Measurements from ENCODE around the gene LMBR1. TPM values are rescaled to one million over a fixed set of nuclear protein-coding genes. Genes with fewer than 3 reads are reported as not detected.
A peak's percentile ranks its signal among the peaks of the same experiment; 100 is the strongest.

The LMBR1 gene
- total and polyA plus RNA-seq, 2 of the 13 experiments (the other 11 are each of a cell fraction or from before 2014, with no cell fraction given), result 20.9 to 39.6 TPM

DNA sequence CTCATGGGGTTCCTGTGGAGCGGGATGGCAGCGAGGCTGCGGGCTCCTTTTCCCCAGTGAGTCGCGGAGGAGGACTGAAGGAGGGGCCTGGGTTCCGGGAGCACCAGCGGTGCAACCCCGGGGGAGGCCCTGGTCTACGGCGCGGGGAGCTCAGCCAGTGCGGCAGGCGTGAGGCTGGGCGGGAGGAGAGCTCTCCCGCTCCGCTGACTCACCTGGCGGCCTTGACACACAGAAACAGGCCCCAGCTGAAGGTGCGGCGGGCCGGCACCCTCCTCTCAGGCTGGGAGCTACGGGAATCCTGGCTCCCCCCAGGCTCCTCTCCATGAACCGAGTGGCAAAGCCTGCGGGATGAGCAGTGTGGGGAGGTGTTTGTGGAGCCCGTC is 49.7 kb upstream of the LMBR1 start:
- BruUV-seq (replicated peaks), result no TSS peak
- TF ChIP-seq KLF9 (CRISPR knock-in tag; IDR thresholded peaks at IDR 0.05; ENCODE audit: low read depth) (no peak), ZNF850 (CRISPR knock-in tag; conservative IDR thresholded peaks at IDR 0.05) (no peak), GABPB1 (CRISPR knock-in tag; IDR thresholded peaks at IDR 0.05) (peak; percentile 22; the same call in 1 of the 2 replicates), ZNF615 (CRISPR knock-in tag; IDR thresholded peaks at IDR 0.05; ENCODE audit: borderline replicate concordance) (no peak), KDM2A (CRISPR knock-in tag; IDR thresholded peaks at IDR 0.05; ENCODE audit: borderline replicate concordance, low read depth) (0 out of 2 replicates have a peak, but pooled peaks have one; percentile 9), ZNF441 (CRISPR knock-in tag; IDR thresholded peaks at IDR 0.05; ENCODE audit: borderline replicate concordance) (peak; percentile 98), SAP130 (CRISPR knock-in tag; IDR thresholded peaks at IDR 0.05; ENCODE audit: low read depth) (0 out of 2 replicates have a peak, but pooled peaks have one; percentile 11), ZEB1 (IDR thresholded peaks at IDR 0.05; ENCODE audit: insufficient replicate concordance, low read depth) (peak; percentile 13), NR2C2 (CRISPR knock-in tag; IDR thresholded peaks at IDR 0.05; ENCODE audit: borderline replicate concordance) (0 out of 2 replicates have a peak, but pooled peaks have one; percentile 11), MXD4 (CRISPR knock-in tag; IDR thresholded peaks at IDR 0.05) (peak; percentile 8; the same call in 1 of the 2 replicates), ZNF160 (CRISPR knock-in tag; IDR thresholded peaks at IDR 0.05) (no peak)
- TF ChIP-seq, protein P1, sequence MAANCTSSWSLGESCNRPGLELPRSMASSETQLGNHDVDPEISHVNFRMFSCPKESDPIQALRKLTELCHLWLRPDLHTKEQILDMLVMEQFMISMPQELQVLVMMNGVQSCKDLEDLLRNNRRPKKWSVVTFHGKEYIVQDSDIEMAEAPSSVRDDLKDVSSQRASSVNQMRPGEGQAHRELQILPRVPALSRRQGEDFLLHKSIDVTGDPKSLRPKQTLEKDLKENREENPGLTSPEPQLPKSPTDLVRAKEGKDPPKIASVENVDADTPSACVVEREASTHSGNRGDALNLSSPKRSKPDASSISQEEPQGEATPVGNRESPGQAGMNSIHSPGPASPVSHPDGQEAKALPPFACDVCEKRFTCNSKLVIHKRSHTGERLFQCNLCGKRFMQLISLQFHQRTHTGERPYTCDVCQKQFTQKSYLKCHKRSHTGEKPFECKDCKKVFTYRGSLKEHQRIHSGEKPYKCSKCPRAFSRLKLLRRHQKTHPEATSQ (CRISPR knock-in tag; IDR thresholded peaks at IDR 0.05; ENCODE audit: borderline replicate concordance), result 0 out of 2 replicates have a peak, but pooled peaks have one; percentile 17
- TF ChIP-seq, protein P2, sequence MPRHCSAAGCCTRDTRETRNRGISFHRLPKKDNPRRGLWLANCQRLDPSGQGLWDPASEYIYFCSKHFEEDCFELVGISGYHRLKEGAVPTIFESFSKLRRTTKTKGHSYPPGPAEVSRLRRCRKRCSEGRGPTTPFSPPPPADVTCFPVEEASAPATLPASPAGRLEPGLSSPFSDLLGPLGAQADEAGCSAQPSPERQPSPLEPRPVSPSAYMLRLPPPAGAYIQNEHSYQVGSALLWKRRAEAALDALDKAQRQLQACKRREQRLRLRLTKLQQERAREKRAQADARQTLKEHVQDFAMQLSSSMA (CRISPR knock-in tag; IDR thresholded peaks at IDR 0.05), result no peak
- TF ChIP-seq, protein P3, sequence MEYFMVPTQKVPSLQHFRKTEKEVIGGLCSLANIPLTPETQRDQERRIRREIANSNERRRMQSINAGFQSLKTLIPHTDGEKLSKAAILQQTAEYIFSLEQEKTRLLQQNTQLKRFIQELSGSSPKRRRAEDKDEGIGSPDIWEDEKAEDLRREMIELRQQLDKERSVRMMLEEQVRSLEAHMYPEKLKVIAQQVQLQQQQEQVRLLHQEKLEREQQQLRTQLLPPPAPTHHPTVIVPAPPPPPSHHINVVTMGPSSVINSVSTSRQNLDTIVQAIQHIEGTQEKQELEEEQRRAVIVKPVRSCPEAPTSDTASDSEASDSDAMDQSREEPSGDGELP (IDR thresholded peaks at IDR 0.05; ENCODE audit: borderline replicate concordance, low read depth), result peak; percentile 25; the same call in 1 of the 2 replicates
- TF ChIP-seq, protein P4, sequence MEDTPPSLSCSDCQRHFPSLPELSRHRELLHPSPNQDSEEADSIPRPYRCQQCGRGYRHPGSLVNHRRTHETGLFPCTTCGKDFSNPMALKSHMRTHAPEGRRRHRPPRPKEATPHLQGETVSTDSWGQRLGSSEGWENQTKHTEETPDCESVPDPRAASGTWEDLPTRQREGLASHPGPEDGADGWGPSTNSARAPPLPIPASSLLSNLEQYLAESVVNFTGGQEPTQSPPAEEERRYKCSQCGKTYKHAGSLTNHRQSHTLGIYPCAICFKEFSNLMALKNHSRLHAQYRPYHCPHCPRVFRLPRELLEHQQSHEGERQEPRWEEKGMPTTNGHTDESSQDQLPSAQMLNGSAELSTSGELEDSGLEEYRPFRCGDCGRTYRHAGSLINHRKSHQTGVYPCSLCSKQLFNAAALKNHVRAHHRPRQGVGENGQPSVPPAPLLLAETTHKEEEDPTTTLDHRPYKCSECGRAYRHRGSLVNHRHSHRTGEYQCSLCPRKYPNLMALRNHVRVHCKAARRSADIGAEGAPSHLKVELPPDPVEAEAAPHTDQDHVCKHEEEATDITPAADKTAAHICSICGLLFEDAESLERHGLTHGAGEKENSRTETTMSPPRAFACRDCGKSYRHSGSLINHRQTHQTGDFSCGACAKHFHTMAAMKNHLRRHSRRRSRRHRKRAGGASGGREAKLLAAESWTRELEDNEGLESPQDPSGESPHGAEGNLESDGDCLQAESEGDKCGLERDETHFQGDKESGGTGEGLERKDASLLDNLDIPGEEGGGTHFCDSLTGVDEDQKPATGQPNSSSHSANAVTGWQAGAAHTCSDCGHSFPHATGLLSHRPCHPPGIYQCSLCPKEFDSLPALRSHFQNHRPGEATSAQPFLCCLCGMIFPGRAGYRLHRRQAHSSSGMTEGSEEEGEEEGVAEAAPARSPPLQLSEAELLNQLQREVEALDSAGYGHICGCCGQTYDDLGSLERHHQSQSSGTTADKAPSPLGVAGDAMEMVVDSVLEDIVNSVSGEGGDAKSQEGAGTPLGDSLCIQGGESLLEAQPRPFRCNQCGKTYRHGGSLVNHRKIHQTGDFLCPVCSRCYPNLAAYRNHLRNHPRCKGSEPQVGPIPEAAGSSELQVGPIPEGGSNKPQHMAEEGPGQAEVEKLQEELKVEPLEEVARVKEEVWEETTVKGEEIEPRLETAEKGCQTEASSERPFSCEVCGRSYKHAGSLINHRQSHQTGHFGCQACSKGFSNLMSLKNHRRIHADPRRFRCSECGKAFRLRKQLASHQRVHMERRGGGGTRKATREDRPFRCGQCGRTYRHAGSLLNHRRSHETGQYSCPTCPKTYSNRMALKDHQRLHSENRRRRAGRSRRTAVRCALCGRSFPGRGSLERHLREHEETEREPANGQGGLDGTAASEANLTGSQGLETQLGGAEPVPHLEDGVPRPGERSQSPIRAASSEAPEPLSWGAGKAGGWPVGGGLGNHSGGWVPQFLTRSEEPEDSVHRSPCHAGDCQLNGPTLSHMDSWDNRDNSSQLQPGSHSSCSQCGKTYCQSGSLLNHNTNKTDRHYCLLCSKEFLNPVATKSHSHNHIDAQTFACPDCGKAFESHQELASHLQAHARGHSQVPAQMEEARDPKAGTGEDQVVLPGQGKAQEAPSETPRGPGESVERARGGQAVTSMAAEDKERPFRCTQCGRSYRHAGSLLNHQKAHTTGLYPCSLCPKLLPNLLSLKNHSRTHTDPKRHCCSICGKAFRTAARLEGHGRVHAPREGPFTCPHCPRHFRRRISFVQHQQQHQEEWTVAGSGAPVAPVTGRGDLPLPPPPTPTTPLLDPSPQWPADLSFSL (CRISPR knock-in tag; IDR thresholded peaks at IDR 0.05), result no peak

More for the DNA sequence above, 49.7 kb upstream of the LMBR1 start:
- H3K27me3 ChIP-seq (ENCODE audit: control insufficient read depth in 1 of 2, insufficient read depth in 2 of 2, low read length in 2 of 2), result peaks cover 9 to 29% of the 10 kb centered on the region in 2 experiments; a peak in 4 of 5 replicates
- ATAC-seq, result peak; percentile 65
- intact Hi-C loops (cut with micrococcal nuclease; ENCODE audit: unreplicated experiment) (no loop called here), in situ Hi-C loops (cut with HindIII; ENCODE audit: extremely low pct_ligation_motif_present, low pct_unique_long_range_greater_than_20kb) (no loop called here)
- 65% methylated on average over 7 of the region's 24 CpGs for WGBS (ENCODE audit: low lambda C conversion rate)
- H3K4me2 ChIP-seq (ENCODE audit: low read depth, low read length), result peak overlapping the region; percentile 95
- H3K9ac ChIP-seq (ENCODE audit: insufficient read depth, low read depth, low read length), result peak overlapping the region; percentile 28; the same call in 1 of the 2 replicates
- H3K79me2 ChIP-seq (ENCODE audit: insufficient read depth, low read length), result no peaks in the 10 kb centered on the region
- no peak for DNase-seq (ENCODE audit: low spot score)
- FAIRE-seq, result no peak
- no peaks in the 10 kb centered on the region for H3K9me3 ChIP-seq (ENCODE audit: low read length)
- H3K4me3 ChIP-seq (replicated peaks in 1 of 3; ENCODE audit: insufficient read depth in 1 of 3, low read depth in 2 of 3, low read length in 3 of 3), result peak overlapping the region; percentile 37 to 71 (median 40); a peak in 5 of 6 replicates
- no peaks in the 10 kb centered on the region for H3K36me3 ChIP-seq (replicated peaks in 1 of 2; ENCODE audit: control insufficient read depth in 1 of 2, insufficient read depth in 2 of 2, low read length in 2 of 2)
- H3K27ac ChIP-seq (ENCODE audit: extremely low read length, insufficient read depth, low read length), result no peak overlapping the region
- CTCF ChIA-PET (ENCODE audit: low intra/inter-chr PET ratio, low total read pairs), result no interaction called here
- no peaks in the 10 kb centered on the region for H4K20me1 ChIP-seq (ENCODE audit: insufficient read depth, low read length)
- peaks cover 28% of the 10 kb centered on the region for H3K4me1 ChIP-seq (ENCODE audit: insufficient read depth, low read length)
- no peak overlapping the region for H2AFZ ChIP-seq (ENCODE audit: low read length)
- POLR2A ChIA-PET, result no interaction called here

Data from HepG2 (cell line).